A549 (cell line): Measurements from ENCODE around the gene GZMM. TPM values are rescaled to one million over a fixed set of nuclear protein-coding genes. Genes with fewer than 3 reads are reported as not detected.

Source experiments
- ATAC-seq, 2 experiments: fragments of 200-7000 bp in 1 of 2; fragments of >200 bp in 1 of 2; cut with Nextera tagmentation in 1 of 2; cut with Tn5 transposase in 1 of 2; 3 replicates each; pipeline versions ENCODE4 v1.8.0 to v1.9.1; 2018 to 2020; ENCODE audit warnings: mild to moderate bottlenecking in 1 of 2, moderate library complexity in 1 of 2
- CTCF ChIA-PET: fragments of 300-600 bp; sonication (Branson Sonifier 250); formaldehyde crosslinking; extraction: SDS; loops from one replicate; lab custom pipeline; 2021; ENCODE audit warnings: antibody characterized with exemption, inconsistent platforms; lab: Yijun Ruan, JAX
- POLR2A ChIA-PET: fragments of 350-600 bp; formaldehyde crosslinking; extraction: SDS; loops from one replicate; lab custom pipeline; 2021; ENCODE audit warnings: antibody characterized with exemption, inconsistent platforms; lab: Yijun Ruan, JAX
- DNase-seq, 2 experiments: peaks; one replicate each; pipeline versions ENCODE4 v3.0.0 to v3.0.0-alpha.2; 2011 to 2016; ENCODE audit warnings: low read depth in 1 of 2, low spot score in 1 of 2
- FAIRE-seq: peaks from 2 replicates; lab custom pipeline; 2011; peaks lifted over from hg19 to GRCh38; lab: Jason Lieb, UNC
- H3K27ac ChIP-seq, 2 experiments: fragments of >200 bp; sonication (Bioruptor Twin); formaldehyde crosslinking; 3 replicates each; pipeline ENCODE4 v1.5.1; 2016 to 2017
- H3K4me1 ChIP-seq: fragments of >200 bp; sonication (Bioruptor Twin); formaldehyde crosslinking; 3 replicates; pipeline ENCODE4 v1.6.1; 2016
- H3K4me2 ChIP-seq: fragments of >200 bp; sonication (Bioruptor Twin); formaldehyde crosslinking; 3 replicates; pipeline ENCODE4 v1.6.1; 2016
- H3K4me3 ChIP-seq: fragments of >200 bp; sonication (Bioruptor Twin); formaldehyde crosslinking; 3 replicates; pipeline ENCODE4 v1.5.1; 2016
- H3K9me3 ChIP-seq: fragments of >200 bp; sonication (Bioruptor Twin); formaldehyde crosslinking; 3 replicates; pipeline ENCODE4 v1.6.1; 2016
- BCL3 ChIP-seq: fragments of >200 bp; sonication (Bioruptor Twin); formaldehyde crosslinking; IDR thresholded peaks from 3 replicates; pipeline ENCODE4 v1.6.1; 2016
- BHLHE40 ChIP-seq: IDR thresholded peaks from 2 replicates; pipeline ENCODE4 v1.6.1; 2012; ENCODE audit warnings: low read depth, low read length, inconsistent platforms
- CHD2 ChIP-seq: fragments of 150-350 bp; IDR thresholded peaks from 2 replicates; pipeline ENCODE4 v1.6.1; 2014; ENCODE audit warnings: low read length; ENCODE audit not compliant: partially characterized antibody
- CTCF ChIP-seq: fragments of >200 bp; sonication (Bioruptor Twin); formaldehyde crosslinking; IDR thresholded peaks from 3 replicates; pipeline ENCODE4 v1.5.1; 2016
- EHF ChIP-seq: fragments of 250-450 bp; sonication (Bioruptor Pico); IDR thresholded peaks from 2 replicates; pipeline ENCODE4 v1.5.0; 2020; ENCODE audit warnings: mild to moderate bottlenecking
- ELK1 ChIP-seq: fragments of 150-350 bp; IDR thresholded peaks from 2 replicates; pipeline ENCODE4 v1.6.1; 2014; ENCODE audit warnings: low read depth, mild to moderate bottlenecking, low read length
- HDAC2 ChIP-seq: fragments of 200-600 bp; sonication (generic); IDR thresholded peaks from 2 replicates; pipeline ENCODE4 v1.6.1; 2016
- HOXB5 ChIP-seq: fragments of 250-450 bp; sonication (Bioruptor Pico); IDR thresholded peaks from 2 replicates; pipeline ENCODE4 v1.5.0; 2020; ENCODE audit warnings: mild to moderate bottlenecking, moderate library complexity
- MAFK ChIP-seq: fragments of 450-650 bp; IDR thresholded peaks from 2 replicates; pipeline ENCODE4 v1.6.1; 2014; ENCODE audit not compliant: partially characterized antibody
- NFE2L2 ChIP-seq: fragments of 150-350 bp; conservative IDR thresholded peaks from 2 replicates; pipeline ENCODE4 v1.6.1; 2014; ENCODE audit warnings: low read length
- NR3C1 ChIP-seq: fragments of >200 bp; sonication (Bioruptor Twin); formaldehyde crosslinking; IDR thresholded peaks from 3 replicates; pipeline ENCODE4 v1.6.1; 2017
- PBX3 ChIP-seq: IDR thresholded peaks from 2 replicates; pipeline ENCODE4 v1.6.1; 2012
- POLR2A ChIP-seq: IDR thresholded peaks from 2 replicates; pipeline ENCODE4 v1.6.1; 2012; ENCODE audit warnings: mild to moderate bottlenecking, low read length
- RAD21 ChIP-seq, 2 experiments: fragments of >200 bp in 1 of 2; sonication (Bioruptor Twin) in 1 of 2; formaldehyde crosslinking in 1 of 2; IDR thresholded peaks in 1 of 2; conservative IDR thresholded peaks in 1 of 2; 2 replicates in 1 of 2; 3 replicates in 1 of 2; pipeline ENCODE4 v1.6.1; 2012 to 2018; ENCODE audit warnings: inconsistent platforms in 1 of 2
- RARB ChIP-seq: fragments of 250-450 bp; sonication (Bioruptor Pico); IDR thresholded peaks from 2 replicates; pipeline ENCODE4 v1.8.0; 2021; ENCODE audit warnings: mild to moderate bottlenecking, moderate library complexity
- RCOR1 ChIP-seq: fragments of 150-350 bp; IDR thresholded peaks from 2 replicates; pipeline ENCODE4 v1.6.1; 2014; ENCODE audit warnings: antibody characterized with exemption, low read length, low read depth
- RFX5 ChIP-seq: fragments of 450-650 bp; IDR thresholded peaks from 2 replicates; pipeline ENCODE4 v1.7.1; 2014; ENCODE audit warnings: antibody characterized with exemption, mild to moderate bottlenecking, moderate library complexity
- SMC3 ChIP-seq: fragments of >200 bp; sonication (Bioruptor Twin); formaldehyde crosslinking; IDR thresholded peaks from 3 replicates; pipeline ENCODE4 v1.6.1; 2018; ENCODE audit warnings: inconsistent platforms
- SREBF2 ChIP-seq: fragments of 450-650 bp; IDR thresholded peaks from 2 replicates; pipeline ENCODE4 v1.6.1; 2014; ENCODE audit warnings: mild to moderate bottlenecking, moderate library complexity
- TFCP2L1 ChIP-seq: fragments of 250-450 bp; sonication (Bioruptor Pico); IDR thresholded peaks from 2 replicates; pipeline ENCODE4 v1.5.0; 2021; ENCODE audit warnings: mild to moderate bottlenecking
- ZC3H11A ChIP-seq: fragments of 450-650 bp; IDR thresholded peaks from 2 replicates; pipeline ENCODE4 v1.6.1; 2014; ENCODE audit warnings: antibody characterized with exemption, mild to moderate bottlenecking
- ZFP36 ChIP-seq: fragments of 450-650 bp; IDR thresholded peaks from 2 replicates; pipeline ENCODE4 v1.6.1; 2014; ENCODE audit warnings: borderline replicate concordance; ENCODE audit not compliant: partially characterized antibody
- WGBS: methylation state at CpG from one replicate; pipeline ENCODE4 v1.1.6; 2017; ENCODE audit errors: missing lambda C conversion rate; 5-methylcytosine and 5-hydroxymethylcytosine counted together
- polyA plus RNA-seq, 4 experiments: library from polyadenylated mRNA; depleted of rRNA in 3 of 4; stranded (reverse); fragments of >200 nt; fragmentation: RNase III in 1 of 4; extraction: RNeasy Plus Mini Kit Qiagen cat#74134 plus additional on column Dnase treatment in 1 of 4; gene quantifications; 2 replicates in 3 of 4; 3 replicates in 1 of 4; pipeline ENCODE4 v1.2.3, GENCODE V29; 2011 to 2017
- TF ChIP-seq, protein P1 (sequence below): IDR thresholded peaks from 2 replicates; pipeline ENCODE4 v1.6.1; 2012; ENCODE audit warnings: low read depth, borderline replicate concordance
- TF ChIP-seq, protein P2 (sequence below): fragments of 200-600 bp; sonication (generic); IDR thresholded peaks from 2 replicates; pipeline ENCODE4 v1.6.1; 2016; ENCODE audit warnings: antibody characterized with exemption, mild to moderate bottlenecking, moderate library complexity

GZMM gene
- polyA plus RNA-seq, 2 of the 4 experiments (the other 2 are of a cell fraction): not detected

DNA sequence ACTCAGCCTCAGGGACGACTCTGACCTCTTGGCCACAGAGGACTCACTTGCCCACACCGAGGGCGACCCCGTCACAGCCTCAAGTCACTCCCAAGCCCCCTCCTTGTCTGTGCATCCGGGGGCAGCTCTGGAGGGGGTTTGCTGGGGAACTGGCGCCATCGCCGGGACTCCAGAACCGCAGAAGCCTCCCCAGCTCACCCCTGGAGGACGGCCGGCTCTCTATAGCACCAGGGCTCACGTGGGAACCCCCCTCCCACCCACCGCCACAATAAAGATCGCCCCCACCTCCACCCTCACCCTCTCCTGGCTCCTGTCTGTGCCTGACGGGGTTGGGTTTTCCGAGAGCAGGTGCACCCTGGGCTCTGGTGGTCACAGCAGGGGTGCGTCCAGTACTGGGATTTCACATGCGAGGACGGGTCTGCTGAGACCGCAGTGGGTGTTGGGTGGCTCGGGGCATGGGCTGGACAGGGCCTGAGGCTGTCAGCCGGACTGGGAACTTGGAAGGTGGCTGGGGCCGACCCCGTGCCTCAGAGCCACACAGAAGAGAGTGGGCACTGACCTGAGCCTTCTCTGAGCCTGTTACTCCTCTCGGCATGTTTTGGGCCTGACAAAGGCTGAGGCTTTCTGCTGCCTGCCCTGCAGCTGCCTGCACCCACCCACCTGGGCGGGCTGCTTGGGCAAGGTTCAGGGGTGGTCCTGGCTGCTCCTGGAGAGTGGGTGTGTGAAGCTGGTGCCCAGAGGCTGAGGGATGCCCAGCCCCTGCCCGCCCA, 39.5 kb downstream of the GZMM start:
- H3K4me1 ChIP-seq: peaks cover 39% of the 10 kb centered on the region
- CTCF ChIA-PET: interaction anchor here (0.8 to 5.8 kb wide), 23 partner anchors 7 to 159 kb away, joined by 3 to 31 read pairs (median 6); partner anchors contain the start of gene RNF126
- FAIRE-seq: no peak
- POLR2A ChIA-PET: no interaction called here
- no peak overlapping the region for H3K4me3 ChIP-seq
- no peak overlapping the region for H3K4me2 ChIP-seq
- peak overlapping the region in 1 of 2 experiments; percentile 55; a peak in 2 of 6 replicates for H3K27ac ChIP-seq
- H3K9me3 ChIP-seq: no peaks in the 10 kb centered on the region
- ATAC-seq: no peak
- TF ChIP-seq, protein P1, sequence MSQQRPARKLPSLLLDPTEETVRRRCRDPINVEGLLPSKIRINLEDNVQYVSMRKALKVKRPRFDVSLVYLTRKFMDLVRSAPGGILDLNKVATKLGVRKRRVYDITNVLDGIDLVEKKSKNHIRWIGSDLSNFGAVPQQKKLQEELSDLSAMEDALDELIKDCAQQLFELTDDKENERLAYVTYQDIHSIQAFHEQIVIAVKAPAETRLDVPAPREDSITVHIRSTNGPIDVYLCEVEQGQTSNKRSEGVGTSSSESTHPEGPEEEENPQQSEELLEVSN: no peak
- no peak for TF ChIP-seq BHLHE40
- TF ChIP-seq SREBF2: no peak
- no peak for TF ChIP-seq NR3C1
- TF ChIP-seq RCOR1: no peak
- TF ChIP-seq ZFP36: no peak
- TF ChIP-seq ZC3H11A: no peak
- no peak for TF ChIP-seq MAFK
- TF ChIP-seq HOXB5 (CRISPR knock-in tag): no peak
- DNase-seq: no peak
- 91% methylated on average over 19 of the region's 27 CpGs for WGBS

DNA sequence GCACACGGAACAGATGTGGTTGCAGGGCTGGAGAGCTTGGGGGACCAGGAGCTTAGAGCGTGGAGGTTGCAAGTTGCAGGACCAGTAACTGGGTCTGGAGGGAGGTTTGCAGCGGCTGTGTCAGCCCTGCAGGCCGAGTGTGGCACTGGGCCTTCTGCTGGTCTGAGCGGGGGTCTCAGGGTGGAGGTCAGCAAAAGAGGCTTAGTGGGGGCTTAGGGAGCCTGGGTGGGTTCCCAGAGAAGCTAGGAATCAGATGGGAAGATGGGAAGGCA, 40.1 kb downstream of the GZMM start:
- ChIA-PET POLR2A (no interaction called here), CTCF (interaction anchor here (0.8 to 5.8 kb wide), 28 partner anchors 7 to 159 kb away, joined by 3 to 31 read pairs (median 5); partner anchors contain the start of gene RNF126)
- Histone ChIP-seq H3K4me3 (no peak overlapping the region), H3K4me1 (peaks cover 45% of the 10 kb centered on the region), H3K27ac (peak overlapping the region in 1 of 2 experiments; percentile 54; a peak in 2 of 6 replicates), H3K4me2 (no peak overlapping the region), H3K9me3 (no peaks in the 10 kb centered on the region)
- FAIRE-seq: no peak
- 83% methylated on average over 5 of the region's 5 CpGs for WGBS
- TF ChIP-seq POLR2A (no peak), CTCF (no peak), PBX3 (no peak), SMC3 (no peak), TFCP2L1 (CRISPR knock-in tag) (no peak), ELK1 (no peak), HDAC2 (no peak), EHF (CRISPR knock-in tag) (no peak), RARB (CRISPR knock-in tag) (no peak), CHD2 (no peak), RAD21 (conservative IDR thresholded peaks at IDR 0.05 in 1 of 2, IDR thresholded peaks at IDR 0.05 in 1 of 2) (no peak), NFE2L2 (no peak), BCL3 (no peak), RFX5 (no peak)
- TF ChIP-seq, protein P2, sequence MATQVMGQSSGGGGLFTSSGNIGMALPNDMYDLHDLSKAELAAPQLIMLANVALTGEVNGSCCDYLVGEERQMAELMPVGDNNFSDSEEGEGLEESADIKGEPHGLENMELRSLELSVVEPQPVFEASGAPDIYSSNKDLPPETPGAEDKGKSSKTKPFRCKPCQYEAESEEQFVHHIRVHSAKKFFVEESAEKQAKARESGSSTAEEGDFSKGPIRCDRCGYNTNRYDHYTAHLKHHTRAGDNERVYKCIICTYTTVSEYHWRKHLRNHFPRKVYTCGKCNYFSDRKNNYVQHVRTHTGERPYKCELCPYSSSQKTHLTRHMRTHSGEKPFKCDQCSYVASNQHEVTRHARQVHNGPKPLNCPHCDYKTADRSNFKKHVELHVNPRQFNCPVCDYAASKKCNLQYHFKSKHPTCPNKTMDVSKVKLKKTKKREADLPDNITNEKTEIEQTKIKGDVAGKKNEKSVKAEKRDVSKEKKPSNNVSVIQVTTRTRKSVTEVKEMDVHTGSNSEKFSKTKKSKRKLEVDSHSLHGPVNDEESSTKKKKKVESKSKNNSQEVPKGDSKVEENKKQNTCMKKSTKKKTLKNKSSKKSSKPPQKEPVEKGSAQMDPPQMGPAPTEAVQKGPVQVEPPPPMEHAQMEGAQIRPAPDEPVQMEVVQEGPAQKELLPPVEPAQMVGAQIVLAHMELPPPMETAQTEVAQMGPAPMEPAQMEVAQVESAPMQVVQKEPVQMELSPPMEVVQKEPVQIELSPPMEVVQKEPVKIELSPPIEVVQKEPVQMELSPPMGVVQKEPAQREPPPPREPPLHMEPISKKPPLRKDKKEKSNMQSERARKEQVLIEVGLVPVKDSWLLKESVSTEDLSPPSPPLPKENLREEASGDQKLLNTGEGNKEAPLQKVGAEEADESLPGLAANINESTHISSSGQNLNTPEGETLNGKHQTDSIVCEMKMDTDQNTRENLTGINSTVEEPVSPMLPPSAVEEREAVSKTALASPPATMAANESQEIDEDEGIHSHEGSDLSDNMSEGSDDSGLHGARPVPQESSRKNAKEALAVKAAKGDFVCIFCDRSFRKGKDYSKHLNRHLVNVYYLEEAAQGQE: no peak
- TF ChIP-seq, protein P1: no peak
- ATAC-seq: no peak
- DNase-seq: no peak
